ENCODE data around the gene CRYL1.

- no peak for TF ChIP-seq REST (IDR thresholded peaks at IDR 0.05; ENCODE audit: insufficient read depth in 1 of 2, low read depth in 2 of 2, low read length in 2 of 2)
- no peak for TF ChIP-seq POLR2AphosphoS5 (IDR thresholded peaks at IDR 0.05; ENCODE audit: low read depth, low read length)
These were observed 98.8 kb downstream of the CRYL1 start for GRCh38 chr13:20426766-20427448.
